ENCODE results near the gene CXCL14.

The CXCL14 gene

GRCh38 chr5:135567661-135568060, 11.1 kb downstream of the CXCL14 start:
- no peak for DNase-seq (ENCODE audit: low read depth)

GRCh38 chr5:135566422-135567400, 12.1 kb downstream of the CXCL14 start:
- no peak for DNase-seq (ENCODE audit: low read depth)

GRCh38 chr5:135565725-135566421, 12.9 kb downstream of the CXCL14 start:
- DNase-seq (ENCODE audit: low read depth): no peak

GRCh38 chr5:135565266-135565665, 13.5 kb downstream of the CXCL14 start:
- DNase-seq (ENCODE audit: low read depth): no peak

- no peak for DNase-seq (ENCODE audit: low read depth)
Measured at GRCh38 chr5:135564331-135564730, 14.5 kb downstream of the CXCL14 start.

GRCh38 chr5:135561266-135561665, 17.5 kb downstream of the CXCL14 start:
- DNase-seq (ENCODE audit: low read depth): no peak

- DNase-seq (ENCODE audit: low read depth): no peak
Measured at GRCh38 chr5:135560858-135561257, 17.9 kb downstream of the CXCL14 start.

GRCh38 chr5:135559354-135559753, 19.4 kb downstream of the CXCL14 start:
- DNase-seq (ENCODE audit: low read depth): no peak

- DNase-seq (ENCODE audit: low read depth): no peak
Measured at GRCh38 chr5:135557076-135557838, 21.5 kb downstream of the CXCL14 start.

- DNase-seq (ENCODE audit: low read depth): no peak
Measured at GRCh38 chr5:135556620-135557019, 22.2 kb downstream of the CXCL14 start.

- DNase-seq (ENCODE audit: low read depth): no peak
Measured at GRCh38 chr5:135555530-135555929, 23.3 kb downstream of the CXCL14 start.

GRCh38 chr5:135553688-135554462, 24.9 kb downstream of the CXCL14 start:
- no peak for DNase-seq (ENCODE audit: low read depth)

GRCh38 chr5:135551593-135552447, 27.0 kb downstream of the CXCL14 start:
- no peak for DNase-seq (ENCODE audit: low read depth)

- no peak for DNase-seq (ENCODE audit: low read depth)
Measured at GRCh38 chr5:135549413-135549812, 29.4 kb downstream of the CXCL14 start.

- DNase-seq (ENCODE audit: low read depth): no peak
Measured at GRCh38 chr5:135547590-135548254, 31.1 kb downstream of the CXCL14 start.

- DNase-seq (ENCODE audit: low read depth): no peak
Measured at GRCh38 chr5:135546912-135547311, 31.9 kb downstream of the CXCL14 start.

- no peak for DNase-seq (ENCODE audit: low read depth)
Measured at GRCh38 chr5:135546101-135546500, 32.7 kb downstream of the CXCL14 start.

- no peak for DNase-seq (ENCODE audit: low read depth)
Measured at GRCh38 chr5:135545099-135545498, 33.7 kb downstream of the CXCL14 start.

- no peak for DNase-seq (ENCODE audit: low read depth)
Measured at GRCh38 chr5:135543485-135544304, 35.1 kb downstream of the CXCL14 start.

Data from T-helper 22 cell (primary cell).